Fibroblast of upper back skin (primary cell): ENCODE results near the gene PTGFR.

ENCODE experiments used
- DNase-seq: peaks from one replicate; pipeline ENCODE4 v3.0.0-alpha.2; 2013

The PTGFR gene

DNA sequence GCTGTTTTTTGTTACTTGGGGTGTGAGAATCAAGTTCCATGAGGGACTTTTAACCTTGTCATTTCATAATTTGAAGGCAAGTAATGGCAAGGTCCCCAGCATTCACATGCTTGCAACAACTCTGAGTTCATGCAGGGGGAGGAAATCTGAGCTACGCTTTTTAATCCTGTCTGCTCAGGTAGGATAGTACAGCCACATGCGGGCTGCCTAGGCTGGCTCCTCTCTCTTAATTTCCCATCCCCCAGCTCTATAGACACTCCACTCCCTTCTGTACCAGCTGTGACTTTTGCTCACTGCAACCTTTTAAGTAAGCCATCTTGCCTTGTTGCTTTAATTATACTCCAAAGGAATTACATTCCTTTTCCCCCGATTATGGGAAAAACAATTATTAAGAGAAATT, 30.1 kb downstream of the PTGFR start:
- DNase-seq = no peak

DNA sequence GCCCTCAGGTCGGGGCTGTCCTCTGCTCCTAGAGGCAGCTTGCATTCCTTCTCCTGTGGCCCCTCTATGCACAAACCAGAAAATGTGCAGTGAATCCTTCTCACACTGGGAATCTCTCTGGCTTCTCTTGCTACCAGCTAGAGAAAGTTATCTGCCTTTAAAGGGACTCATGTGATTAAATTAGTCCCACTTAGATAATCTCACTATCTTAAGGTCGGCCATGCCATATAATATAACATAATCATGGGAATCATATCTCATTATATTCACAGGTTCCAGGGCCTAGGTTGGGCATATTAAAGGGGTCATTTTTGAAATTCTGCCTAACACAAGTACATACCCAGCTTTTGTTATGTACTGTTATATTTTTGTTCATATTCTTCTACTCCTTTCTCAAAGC, 31.4 kb downstream of the PTGFR start:
- no peak for DNase-seq

DNA sequence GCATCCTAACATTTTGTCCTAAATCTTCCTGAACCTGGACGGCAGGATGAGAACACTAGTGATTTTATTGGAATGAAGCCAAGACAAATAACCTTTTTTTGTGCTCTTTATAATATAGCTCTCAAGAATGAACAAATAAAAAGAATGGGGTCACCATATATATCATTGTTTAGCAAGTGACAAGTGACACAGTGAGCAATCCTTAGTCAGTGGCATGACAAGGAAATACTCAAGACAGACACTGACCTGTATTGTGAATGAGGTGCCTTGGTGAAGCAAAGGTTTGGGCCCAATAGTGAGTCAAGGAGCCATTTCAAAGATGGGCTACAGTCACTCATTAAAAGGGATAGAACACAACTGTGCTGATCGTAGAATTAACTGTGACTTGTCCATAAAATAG, 35.7 kb downstream of the PTGFR start:
- no peak for DNase-seq

DNA sequence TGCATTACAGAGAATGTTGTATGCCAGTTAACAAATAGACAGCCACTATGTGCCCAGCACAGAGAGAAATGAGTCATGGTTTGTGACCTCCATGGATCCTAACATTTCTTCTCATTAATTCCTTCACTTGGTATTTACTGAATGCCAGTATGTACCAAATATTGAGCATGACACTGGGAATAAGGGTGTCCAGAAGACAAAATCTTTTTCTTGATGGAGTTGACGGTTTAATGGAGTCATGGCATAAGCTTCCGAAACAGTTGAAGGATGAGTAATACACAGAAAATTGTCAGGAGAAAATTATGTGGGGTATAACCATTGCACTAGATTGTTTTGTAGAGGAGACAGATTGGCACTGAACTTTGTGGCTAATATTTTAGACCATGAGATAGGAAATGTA, 36.9 kb downstream of the PTGFR start:
- DNase-seq = peak; percentile 13

DNA sequence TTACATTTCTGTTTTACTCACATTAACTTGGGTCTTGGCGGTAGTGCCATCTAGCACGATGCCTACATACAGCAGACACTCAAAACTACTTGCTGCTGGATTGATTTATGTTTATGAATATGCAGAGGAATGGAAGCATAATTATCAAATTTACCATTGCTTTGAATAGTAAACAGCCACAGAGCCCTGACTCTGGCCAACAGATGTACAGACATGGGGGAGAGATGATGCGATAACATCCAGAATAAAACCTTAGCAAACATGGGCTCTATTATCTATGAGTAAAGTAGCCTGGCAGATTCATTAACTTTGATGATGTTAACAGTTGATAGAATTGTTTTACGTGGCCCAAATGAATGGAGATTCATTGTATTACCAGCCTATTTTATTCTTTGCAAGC, 42.8 kb downstream of the PTGFR start:
- no peak for DNase-seq

DNA sequence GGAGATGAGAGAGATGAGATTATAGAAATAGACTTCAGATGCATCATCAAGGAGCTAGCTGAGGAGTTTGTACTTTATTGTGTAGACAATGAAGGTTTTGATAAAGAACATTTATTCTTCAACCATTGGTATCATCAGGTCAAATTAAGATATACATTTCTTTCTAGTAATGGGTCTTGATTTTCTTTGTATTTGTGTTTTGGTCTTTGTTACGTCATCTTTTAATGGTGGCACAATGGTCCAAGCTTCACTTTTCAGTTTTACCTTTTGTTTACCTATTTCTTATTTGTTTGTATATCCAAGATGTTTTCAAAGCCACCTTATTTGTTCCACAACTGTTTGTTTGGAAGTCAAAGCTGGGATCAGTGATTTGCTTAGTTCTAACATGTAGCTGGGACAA, 44.5 kb downstream of the PTGFR start:
- DNase-seq = no peak

DNA sequence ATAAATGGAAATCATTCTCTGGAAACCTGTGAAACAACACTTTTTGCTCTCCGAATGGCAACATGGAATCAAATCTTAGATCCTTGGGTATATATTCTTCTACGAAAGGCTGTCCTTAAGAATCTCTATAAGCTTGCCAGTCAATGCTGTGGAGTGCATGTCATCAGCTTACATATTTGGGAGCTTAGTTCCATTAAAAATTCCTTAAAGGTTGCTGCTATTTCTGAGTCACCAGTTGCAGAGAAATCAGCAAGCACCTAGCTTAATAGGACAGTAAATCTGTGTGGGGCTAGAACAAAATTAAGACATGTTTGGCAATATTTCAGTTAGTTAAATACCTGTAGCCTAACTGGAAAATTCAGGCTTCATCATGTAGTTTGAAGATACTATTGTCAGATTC, 45.7 kb downstream of the PTGFR start:
- DNase-seq = peak; percentile 82

DNA sequence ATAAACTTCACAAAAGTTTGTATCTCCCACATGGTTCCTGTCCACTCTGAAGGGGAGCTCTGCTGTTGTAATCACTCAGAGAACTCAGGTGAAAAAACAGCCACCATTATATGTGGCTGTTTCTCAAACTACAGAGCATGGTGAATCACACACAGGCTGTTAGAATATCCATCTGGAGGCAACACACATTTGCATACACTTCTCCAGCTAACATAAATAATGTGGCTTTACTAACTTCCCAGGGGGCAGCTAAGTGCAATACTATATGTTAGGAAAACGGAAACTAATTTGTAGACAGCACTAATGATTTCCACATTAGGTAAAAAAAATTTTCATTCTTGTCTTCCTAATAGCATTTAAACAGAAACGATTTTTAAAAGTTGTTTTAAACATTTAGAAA, 49.3 kb downstream of the PTGFR start:
- DNase-seq = peak; percentile 70

DNA sequence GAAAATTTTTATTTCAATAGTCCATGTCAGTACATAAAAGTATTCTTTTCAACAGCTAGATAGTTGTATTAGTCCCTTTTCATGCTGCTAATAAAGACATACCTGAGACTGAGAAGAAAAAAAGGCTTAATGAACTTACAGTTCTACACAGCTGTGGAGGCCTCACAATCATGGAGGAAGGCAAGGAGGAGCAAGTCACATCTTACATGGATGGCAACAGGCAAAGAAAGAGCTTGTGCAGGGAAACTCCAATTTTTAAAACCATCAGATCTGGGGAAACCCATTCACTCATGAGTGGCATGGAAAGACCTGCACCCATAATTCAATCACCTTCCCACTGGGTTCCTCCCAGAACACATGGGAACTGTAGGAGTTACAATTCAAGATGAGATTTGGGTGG, 50.7 kb downstream of the PTGFR start:
- DNase-seq = no peak

DNA sequence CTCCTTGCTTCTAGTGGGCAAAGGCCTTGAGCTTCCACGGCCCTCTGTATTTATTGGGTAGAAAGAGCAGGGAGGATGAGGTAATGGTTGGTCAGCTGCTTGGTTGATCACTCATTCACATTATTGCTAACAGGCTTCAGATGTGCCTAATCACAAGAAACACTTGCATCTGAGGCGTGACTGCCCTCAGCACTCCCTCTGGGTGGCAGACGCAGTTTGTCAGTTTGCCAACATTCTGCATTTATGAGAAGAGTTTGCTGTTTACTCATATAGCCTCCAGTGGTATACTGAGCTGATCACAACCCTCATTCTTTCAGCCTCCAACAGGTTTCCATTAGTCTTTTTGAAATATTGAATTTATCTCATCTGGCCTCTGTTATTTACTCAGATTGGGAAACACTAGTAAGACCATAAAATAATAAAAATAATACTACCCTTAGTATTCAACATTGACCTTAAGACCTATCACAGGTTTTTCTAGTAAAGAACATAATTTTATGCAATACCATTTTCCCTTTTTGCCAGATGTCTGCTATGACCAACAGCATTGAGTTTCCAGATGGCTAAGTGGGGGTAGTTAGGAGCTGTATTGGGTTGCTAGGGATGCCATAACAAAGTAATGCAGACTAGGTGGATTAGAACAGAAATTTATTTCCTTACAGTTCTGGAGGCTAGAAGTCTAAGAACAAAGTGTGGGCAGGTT, 53.3 kb downstream of the PTGFR start:
- DNase-seq = peak; percentile 18

DNA sequence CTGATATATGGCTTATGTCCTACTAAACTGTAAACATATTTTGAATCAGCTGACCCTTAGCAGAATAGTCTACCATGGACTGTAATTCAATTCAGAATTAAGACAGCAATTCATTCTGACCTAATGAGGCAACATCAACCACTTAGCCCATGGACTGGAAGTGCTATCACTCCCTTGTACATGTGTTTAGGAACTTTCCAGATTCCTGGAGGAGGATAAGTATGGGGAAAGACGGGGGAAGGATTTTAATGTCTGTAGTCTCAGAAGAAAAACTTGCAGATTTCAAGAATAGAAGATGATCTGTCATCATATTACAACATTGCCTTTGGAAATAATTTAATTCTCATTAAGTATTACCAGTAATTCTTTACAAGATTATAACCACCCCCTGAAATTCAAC, 56.3 kb downstream of the PTGFR start:
- DNase-seq = no peak

DNA sequence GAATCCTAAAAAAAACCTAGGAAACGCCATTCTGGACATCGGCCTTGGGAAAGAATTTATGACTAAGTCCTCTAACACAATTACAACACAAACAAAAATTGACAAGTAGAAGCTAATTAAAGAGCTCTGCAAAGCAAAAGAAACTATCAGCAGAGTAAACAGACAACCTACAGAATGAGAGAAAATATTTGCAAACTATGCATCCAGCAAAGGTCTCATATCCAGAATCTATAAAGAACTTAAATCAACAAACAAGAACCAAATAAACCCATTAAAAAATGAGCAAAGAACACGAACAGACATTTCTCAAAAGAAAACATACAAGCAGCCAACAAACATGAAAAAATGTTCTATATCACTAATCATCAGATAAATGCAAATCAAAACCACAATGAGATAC, 58.6 kb downstream of the PTGFR start:
- DNase-seq = no peak

DNA sequence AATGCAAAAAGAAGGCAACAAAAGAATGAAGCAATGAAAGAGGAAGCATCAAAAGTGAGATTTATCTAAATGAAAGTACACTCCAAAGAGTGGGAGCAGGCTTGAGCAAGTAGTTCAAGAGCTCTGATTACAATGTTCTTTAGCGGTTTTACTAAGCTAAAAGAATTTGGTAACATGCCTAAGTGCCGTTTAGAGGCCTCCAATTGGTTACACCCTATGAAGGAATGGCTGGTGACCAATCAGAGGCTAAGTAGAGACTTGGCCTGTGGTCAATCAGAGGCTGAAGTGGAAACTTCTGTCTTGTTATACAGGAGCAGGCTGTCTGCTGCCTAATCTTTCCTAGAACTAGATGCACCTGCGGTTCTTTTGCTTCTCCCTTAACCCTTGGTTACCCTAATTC, 59.1 kb downstream of the PTGFR start:
- no peak for DNase-seq

DNA sequence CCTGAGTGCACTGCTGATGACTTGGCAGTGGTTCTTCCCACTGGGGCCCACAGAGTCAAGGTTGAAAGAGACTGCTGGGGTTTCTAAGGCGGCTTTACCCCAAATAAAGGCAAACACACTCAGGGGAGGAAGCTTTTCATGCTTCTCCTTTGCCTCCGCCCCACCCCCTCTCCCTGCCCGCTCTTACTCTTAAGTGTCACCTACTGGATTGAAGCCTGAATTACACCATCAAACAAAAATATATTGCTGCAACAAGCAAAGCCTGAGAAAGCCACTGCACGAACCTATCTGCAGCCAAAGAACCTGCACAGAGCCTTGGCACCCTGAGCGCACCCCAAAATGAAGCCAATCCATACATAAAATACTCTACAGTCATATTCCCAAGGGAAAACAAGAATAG, 63.1 kb downstream of the PTGFR start:
- no peak for DNase-seq

DNA sequence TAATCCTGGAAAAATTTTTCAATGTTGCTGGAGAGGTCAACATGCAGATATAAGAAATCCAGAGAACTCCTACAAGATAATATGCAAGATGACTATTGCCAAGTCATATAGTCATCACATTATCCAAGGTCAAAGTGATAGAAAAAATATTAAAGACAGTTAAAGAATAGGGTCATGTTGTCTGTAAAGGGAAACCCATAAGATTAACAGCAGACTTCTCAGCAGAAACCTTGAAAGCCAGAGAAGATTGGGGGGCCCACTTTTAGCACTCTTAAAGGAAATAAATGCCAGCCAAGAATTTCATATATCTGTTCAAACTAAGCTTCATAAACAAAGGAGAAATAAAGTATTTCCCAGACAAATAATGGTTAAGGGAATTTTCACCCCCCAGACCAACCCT, 64.1 kb downstream of the PTGFR start:
- DNase-seq = no peak

DNA sequence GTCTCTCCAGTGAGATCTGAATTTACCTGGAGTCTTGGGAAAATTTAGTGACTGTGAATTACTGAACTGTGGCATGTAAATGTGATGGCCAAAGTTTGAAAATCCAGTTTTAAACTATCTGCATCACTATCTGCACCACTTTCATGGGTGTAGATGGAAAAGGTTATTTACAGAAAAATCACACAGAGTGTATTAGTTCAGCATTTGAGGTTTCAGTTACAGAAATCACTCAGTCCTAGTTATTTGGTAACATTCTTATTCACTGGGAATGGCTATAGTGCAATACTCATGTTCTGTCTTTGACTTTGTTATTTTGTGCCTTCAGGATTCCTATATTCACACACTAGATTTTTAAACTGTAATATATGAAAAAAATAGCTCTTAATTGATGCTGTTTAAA, 68.9 kb downstream of the PTGFR start:
- no peak for DNase-seq

DNA sequence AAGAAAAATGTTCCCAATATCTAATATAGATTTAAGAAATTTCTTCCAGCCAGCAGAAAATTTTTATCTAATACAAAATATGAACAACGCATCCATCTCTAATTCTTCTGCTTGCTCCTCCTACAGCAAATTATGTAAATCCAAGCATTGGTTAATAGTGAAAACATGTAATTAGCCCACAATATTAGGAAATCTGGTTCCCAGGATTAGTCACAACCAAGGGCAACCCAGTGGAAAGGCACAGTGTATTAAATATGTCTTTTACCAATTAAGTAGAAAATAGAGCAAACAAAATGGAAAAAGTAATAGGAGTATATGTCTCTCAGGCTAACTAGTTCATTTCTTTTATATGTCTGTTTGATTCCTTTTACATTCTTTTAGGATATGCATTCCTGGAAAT, 70.0 kb downstream of the PTGFR start:
- no peak for DNase-seq

DNA sequence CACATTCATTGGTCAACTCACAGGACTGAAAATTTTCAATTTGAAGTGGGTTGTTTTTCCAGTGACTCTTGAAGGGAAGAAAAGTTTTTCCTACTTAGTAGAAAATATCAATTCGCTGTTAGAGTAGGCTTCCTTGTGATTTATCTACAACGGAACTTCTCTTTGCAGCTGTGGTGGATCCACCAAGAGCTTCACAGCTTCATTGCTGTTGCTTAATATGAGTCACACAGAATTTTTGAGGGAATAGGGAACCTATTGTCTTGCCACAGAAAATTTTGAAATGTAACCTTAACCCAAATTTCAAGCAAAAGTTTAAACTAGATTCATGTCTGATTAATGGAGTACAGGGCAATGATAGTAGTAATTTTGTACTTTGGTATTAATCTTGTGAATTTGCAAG, 71.1 kb downstream of the PTGFR start:
- DNase-seq = peak; percentile 24

DNA sequence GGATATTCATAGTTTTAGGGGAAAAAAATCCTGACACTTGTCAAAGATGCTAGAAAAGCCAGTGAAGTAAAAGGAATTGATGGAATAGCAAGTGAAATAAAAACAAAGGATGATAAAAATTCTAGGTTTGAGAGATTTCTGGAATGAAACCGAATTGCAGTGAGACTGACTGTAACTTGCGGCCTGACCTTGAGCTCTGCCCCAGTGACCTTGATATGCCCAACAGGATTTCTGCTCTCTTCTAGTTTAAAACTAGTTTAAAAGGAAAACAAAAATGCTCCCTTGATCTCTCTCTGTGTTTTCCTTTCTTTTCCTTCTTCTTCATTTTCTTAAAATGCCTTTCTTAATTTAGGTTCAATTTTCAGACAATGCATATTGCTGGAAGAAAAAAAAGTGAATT, 74.6 kb downstream of the PTGFR start:
- DNase-seq = no peak

DNA sequence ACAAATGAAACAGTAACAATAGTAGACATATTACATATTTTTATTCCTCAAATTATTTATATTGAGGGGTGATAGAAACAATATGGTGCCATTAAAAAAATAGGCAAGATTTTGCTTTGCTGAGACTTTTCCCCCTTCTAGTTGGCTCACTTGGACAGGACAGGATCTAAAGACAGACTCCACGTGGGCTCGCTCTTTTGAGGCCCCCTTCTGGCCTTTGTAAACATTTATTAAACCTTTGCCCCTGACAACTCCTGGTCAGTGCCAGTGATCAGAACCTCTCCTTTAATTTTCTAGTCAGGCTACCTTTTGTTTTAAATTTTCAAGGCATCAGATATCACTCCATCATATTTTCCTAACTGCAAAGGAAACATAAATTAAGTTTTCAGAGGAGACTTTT, 79.8 kb downstream of the PTGFR start:
- no peak for DNase-seq

DNA sequence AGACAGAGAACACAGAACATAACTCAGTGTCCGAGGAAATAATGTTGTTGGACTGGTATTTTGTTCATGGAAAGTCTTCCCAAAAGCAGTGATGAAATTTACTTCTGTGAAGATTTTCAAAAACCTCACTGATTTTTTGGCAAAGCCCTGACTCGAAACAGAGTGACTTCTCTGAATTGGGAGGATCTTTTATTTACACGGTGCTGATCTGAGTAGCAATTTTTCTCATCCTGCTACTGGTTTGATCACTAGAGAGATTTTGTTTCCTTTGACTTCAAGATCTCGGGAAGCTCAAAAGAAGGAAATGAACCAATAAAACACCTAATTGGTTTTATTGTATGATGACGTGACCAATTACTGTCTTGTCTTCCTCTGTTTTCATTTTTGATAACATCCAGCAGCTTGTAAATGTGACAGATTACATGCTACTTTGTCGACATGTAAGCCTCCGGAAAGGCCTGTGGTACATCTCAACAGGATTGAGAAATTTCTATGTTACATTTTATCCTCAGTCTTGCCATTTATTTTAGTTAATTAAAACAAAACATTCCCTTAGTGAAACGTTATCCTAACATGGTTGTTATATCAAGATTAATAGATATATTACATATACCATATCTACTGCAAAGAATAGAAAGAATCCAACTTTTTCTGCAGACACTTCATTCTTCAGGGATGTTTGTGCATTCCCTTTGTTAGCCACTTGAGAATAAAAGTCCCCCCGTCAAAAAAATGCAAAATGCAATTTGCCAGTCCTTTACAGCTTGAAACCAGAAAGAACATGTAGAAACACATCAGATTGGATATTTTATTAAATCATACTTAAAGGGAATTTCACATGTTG, 86.7 kb downstream of the PTGFR start:
- DNase-seq = peak; percentile 38

DNA sequence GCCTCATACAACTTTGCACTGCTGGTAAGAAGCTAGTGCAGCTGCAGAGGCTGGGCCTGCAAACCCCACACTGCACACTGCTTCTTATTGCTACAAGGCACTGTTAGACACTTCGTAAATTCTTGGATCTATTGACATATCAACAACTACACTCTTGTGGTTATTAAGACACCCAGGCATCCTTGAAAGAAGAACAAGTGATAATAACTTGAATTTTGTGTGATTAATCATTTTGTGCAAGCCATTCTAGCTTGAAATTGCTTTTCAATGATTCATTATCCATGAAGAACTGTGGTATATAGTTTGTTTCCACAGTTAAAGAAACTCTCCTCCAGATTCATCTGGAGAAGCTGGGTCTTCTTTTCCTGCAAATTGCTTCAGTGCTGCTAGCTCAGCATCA, 95.8 kb downstream of the PTGFR start:
- DNase-seq = peak; percentile 94

DNA sequence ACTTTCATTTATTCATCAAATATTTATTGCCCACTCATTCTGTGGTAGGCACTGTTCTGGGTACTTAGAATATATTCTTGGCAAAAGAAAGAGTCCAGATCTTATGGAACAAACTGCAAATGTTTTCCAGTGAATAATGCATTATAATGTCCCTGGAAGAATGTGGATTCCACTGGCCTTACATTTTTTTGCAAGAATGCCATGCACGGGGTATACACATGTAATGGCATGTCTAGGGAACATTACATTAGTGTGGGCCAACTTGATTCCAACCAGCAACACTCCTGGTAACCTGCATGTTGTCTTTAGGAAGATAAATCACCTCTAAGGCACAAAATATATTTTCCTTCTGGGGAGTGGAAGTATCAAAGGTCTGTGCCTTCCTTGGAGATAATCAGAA, 96.4 kb downstream of the PTGFR start:
- DNase-seq = peak; percentile 60
